Tibial artery (tissue), 4 donors: Measurements from ENCODE around the gene TACR1.

Experiments used
- DNase-seq, 2 donors: peaks; one replicate each; pipeline ENCODE4 v3.0.0-alpha.2; 2019
- H3K27ac ChIP-seq, 2 donors: fragments of 200-600 bp; sonication (generic) in 1 of 2; 1 replicate in 1 of 2; 2 replicates in 1 of 2; pipeline ENCODE4 v1.5.1; 2018 to 2019; ENCODE audit warnings: mild to moderate bottlenecking in 1 of 2
- H3K27me3 ChIP-seq, 2 donors: fragments of 200-600 bp; sonication (generic) in 1 of 2; one replicate each; pipeline versions ENCODE4 v1.5.1 to v1.6.0; 2016 to 2019
- H3K36me3 ChIP-seq, 3 donors: fragments of 200-600 bp; sonication (generic) in 2 of 3; one replicate each; pipeline ENCODE4 v1.5.1; 2016 to 2019; ENCODE audit warnings: mild to moderate bottlenecking in 2 of 3
- H3K4me1 ChIP-seq, 4 donors: fragments of 200-600 bp; sonication (generic) in 2 of 4; 1 replicate in 3 of 4; 2 replicates in 1 of 4; pipeline ENCODE4 v1.5.1; 2016 to 2019
- H3K4me3 ChIP-seq, 2 donors: fragments of 200-600 bp; sonication (generic) in 1 of 2; 1 replicate in 1 of 2; 2 replicates in 1 of 2; pipeline ENCODE4 v1.5.1; 2018 to 2019; ENCODE audit warnings: mild to moderate bottlenecking in 2 of 2
- H3K9me3 ChIP-seq, 3 donors: fragments of 200-600 bp; sonication (generic) in 1 of 3; one replicate each; pipeline ENCODE4 v1.5.1; 2016 to 2019
- intact Hi-C: fragments of 100-400 bp; cut with DNase I; formaldehyde crosslinking; loops from one replicate; pipeline ENCODE4 v1.15.0; 2023; ENCODE audit warnings: low total_unique reads
- TF ChIP-seq, protein P1 (sequence below), 2 experiments: fragments of 200-600 bp in 1 of 2; fragments of 450-650 bp in 1 of 2; IDR thresholded peaks; one replicate each; pipeline ENCODE4 v1.5.1; 2017 to 2019; ENCODE audit warnings: antibody characterized with exemption in 2 of 2, mild to moderate bottlenecking in 1 of 2, moderate library complexity in 1 of 2

TACR1 gene

DNA sequence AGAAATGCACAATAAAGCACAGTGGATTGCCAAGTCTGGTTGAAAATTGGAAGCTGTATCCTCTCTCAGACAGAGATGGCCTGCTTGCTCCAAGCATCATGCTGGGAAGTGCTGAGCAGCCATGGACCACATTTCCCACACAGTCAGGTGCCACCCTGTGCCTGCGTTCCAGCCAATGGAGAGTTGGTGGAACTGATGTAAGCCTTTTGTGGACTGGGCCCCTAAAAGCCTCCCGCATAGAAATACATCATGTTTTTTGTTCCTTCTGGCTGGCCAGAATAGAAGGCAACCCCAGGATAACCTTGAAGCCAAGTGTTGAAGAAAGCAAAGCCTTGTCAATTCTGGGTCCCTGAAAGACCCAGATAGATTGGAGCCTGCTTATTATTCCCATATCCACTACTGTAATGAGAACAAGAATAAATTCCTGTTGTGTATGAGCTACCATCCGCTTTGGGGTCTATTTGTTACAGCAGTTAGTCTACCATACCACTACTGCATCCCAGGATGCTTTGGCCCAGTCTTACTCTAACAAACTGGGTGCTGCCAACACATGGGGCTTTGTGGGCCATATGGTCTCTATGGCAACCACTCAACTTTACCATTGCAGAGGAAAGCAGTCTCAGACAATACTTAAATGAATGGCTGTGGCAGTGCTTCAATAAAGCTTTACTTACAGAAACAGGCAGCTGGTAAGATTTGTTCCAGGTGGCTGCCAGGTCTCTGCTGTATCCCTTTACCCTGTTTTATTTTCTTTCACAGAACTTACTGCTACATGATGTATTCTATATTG, 175.5 kb downstream of the TACR1 start:
- Histone ChIP-seq H3K36me3 (no peaks in the 10 kb centered on the region), H3K9me3 (no peaks in the 10 kb centered on the region), H3K27me3 (no peaks in the 10 kb centered on the region), H3K4me3 (no peak overlapping the region), H3K4me1 (no peaks in the 10 kb centered on the region), H3K27ac (no peak overlapping the region)
- TF ChIP-seq, protein P1, sequence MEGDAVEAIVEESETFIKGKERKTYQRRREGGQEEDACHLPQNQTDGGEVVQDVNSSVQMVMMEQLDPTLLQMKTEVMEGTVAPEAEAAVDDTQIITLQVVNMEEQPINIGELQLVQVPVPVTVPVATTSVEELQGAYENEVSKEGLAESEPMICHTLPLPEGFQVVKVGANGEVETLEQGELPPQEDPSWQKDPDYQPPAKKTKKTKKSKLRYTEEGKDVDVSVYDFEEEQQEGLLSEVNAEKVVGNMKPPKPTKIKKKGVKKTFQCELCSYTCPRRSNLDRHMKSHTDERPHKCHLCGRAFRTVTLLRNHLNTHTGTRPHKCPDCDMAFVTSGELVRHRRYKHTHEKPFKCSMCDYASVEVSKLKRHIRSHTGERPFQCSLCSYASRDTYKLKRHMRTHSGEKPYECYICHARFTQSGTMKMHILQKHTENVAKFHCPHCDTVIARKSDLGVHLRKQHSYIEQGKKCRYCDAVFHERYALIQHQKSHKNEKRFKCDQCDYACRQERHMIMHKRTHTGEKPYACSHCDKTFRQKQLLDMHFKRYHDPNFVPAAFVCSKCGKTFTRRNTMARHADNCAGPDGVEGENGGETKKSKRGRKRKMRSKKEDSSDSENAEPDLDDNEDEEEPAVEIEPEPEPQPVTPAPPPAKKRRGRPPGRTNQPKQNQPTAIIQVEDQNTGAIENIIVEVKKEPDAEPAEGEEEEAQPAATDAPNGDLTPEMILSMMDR (IDR thresholded peaks at IDR 0.05) = no peak
- intact Hi-C loops = no loop called here
- DNase-seq = no peak

DNA sequence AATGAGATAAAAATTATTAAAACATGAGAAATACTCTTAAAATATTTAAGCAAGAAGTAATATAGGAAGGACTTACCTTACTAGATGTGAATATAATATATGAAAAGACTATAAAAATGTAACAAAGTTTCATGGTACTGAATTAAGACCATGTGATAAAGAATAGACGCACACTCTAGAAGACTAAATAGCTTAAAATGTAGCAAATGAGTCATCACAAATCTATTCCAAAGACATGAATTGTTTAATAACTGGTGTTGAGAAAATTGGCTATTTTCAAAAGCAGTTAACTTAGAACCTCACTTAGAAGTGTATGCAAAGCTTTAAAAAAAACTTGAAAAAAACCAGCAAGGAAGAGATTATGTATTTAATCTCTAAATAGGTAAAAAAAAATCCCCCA, 176.8 kb downstream of the TACR1 start:
- TF ChIP-seq, protein P1 (IDR thresholded peaks at IDR 0.05) = no peak
- H3K9me3 ChIP-seq = no peaks in the 10 kb centered on the region
- no peaks in the 10 kb centered on the region for H3K36me3 ChIP-seq
- no peaks in the 10 kb centered on the region for H3K27me3 ChIP-seq
- no peak for DNase-seq
- intact Hi-C loops = no loop called here
- H3K27ac ChIP-seq = no peak overlapping the region
- H3K4me3 ChIP-seq = no peak overlapping the region
- no peaks in the 10 kb centered on the region for H3K4me1 ChIP-seq

DNA sequence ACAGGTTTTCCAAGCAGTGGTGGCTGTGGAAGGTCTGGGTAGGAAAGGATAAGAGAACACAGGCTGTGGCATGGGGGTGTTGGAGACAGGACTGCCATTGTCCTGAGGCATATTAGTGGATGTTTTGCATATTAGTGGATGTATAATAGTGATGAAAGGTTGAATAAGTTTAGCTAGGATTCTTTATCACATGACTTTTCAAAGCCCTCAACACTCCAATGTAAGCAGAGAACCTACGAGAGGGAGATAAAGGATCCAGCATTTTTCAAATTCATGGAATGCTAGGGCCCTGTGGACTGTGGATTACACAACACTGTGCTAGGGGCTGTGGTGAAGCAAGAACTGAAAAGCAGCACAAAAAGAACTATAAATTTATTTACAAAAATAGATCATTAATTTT, 177.6 kb downstream of the TACR1 start:
- H3K36me3 ChIP-seq = no peaks in the 10 kb centered on the region
- H3K27me3 ChIP-seq = no peaks in the 10 kb centered on the region
- DNase-seq = no peak
- H3K4me3 ChIP-seq = no peak overlapping the region
- intact Hi-C loops = no loop called here
- TF ChIP-seq, protein P1 (IDR thresholded peaks at IDR 0.05) = no peak
- no peaks in the 10 kb centered on the region for H3K9me3 ChIP-seq
- H3K27ac ChIP-seq = no peak overlapping the region
- H3K4me1 ChIP-seq = no peaks in the 10 kb centered on the region

DNA sequence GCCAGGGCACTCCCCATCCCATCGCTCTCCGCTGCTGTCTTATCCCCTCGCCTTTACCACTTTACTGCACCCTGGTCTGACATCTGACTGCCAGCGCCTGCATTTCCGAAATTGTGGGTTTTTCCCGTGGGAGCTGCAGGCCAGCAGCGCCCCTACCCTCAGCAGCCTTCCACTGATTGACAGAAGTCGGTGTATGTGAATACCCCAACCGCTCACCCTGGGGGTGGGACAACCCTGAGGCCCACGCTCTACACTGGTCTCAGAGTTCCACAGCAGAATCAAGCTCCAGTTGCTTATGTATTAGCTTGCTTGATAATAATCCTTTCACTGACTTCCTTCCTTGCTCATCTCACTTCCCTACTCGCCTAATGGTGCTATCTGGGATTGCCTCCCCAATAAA, 178.8 kb downstream of the TACR1 start:
- Histone ChIP-seq H3K4me3 (no peak overlapping the region), H3K27ac (no peak overlapping the region), H3K9me3 (no peaks in the 10 kb centered on the region), H3K27me3 (no peaks in the 10 kb centered on the region), H3K36me3 (no peaks in the 10 kb centered on the region), H3K4me1 (no peaks in the 10 kb centered on the region)
- no peak for DNase-seq
- intact Hi-C loops = no loop called here
- TF ChIP-seq, protein P1 (IDR thresholded peaks at IDR 0.05) = no peak

DNA sequence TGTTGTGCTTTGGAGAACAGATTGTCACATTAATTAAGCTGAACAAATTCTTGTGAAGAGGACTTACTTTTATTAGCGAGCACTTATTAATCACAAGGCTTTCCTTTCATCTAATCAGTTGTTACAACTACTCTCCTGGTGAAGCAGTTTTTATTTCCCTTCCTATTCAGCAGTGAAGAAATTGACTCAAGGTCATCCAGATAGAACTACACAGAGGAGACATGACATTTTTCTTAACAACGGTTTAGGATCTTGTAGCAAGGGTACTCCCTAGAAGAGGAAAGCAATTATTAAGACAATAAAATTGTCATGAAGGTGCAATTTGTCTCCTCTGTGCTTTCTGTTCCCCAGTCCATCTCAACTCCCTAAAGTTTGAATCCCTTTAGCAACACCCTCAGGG, 179.5 kb downstream of the TACR1 start:
- DNase-seq = no peak
- Histone ChIP-seq H3K9me3 (peaks cover 0 to under 1% (median 0%) of the 10 kb centered on the region in 3 donors), H3K4me3 (no peak overlapping the region), H3K27ac (no peak overlapping the region), H3K27me3 (no peaks in the 10 kb centered on the region), H3K36me3 (no peaks in the 10 kb centered on the region), H3K4me1 (no peaks in the 10 kb centered on the region)
- TF ChIP-seq, protein P1 (IDR thresholded peaks at IDR 0.05) = no peak
- intact Hi-C loops = no loop called here
